Adrenal gland (tissue), 5 donors: ENCODE measurements around the gene LRPAP1.
"Not testable (repeated sequence)": the region's sequence is repeated elsewhere in the genome, so short reads cannot be mapped to it uniquely, and the experiment has no call there.

Experiments used
- POLR2A ChIP-seq, 2 donors: fragments of 450-650 bp; IDR thresholded peaks; one replicate each; pipeline ENCODE4 v1.6.1; 2017; ENCODE audit warnings: antibody characterized with exemption in 2 of 2, mild to moderate bottlenecking in 2 of 2, moderate library complexity in 1 of 2
- TF ChIP-seq, protein P1 (sequence below), 6 experiments: fragments of 450-650 bp in 4 of 6; fragments of 200-600 bp in 2 of 6; sonication (generic) in 1 of 6; IDR thresholded peaks; 1 replicate in 5 of 6; 2 replicates in 1 of 6; pipeline versions ENCODE4 v1.5.1 to v1.8.0; 2016 to 2021; ENCODE audit warnings: antibody characterized with exemption in 6 of 6, mild to moderate bottlenecking in 2 of 6, moderate library complexity in 1 of 6
- donor health status: DM: no; HTN: no; CAD: no.

GRCh38 chr4:3555459-3556070, 23.3 kb upstream of the LRPAP1 start:
- TF ChIP-seq, protein P1, sequence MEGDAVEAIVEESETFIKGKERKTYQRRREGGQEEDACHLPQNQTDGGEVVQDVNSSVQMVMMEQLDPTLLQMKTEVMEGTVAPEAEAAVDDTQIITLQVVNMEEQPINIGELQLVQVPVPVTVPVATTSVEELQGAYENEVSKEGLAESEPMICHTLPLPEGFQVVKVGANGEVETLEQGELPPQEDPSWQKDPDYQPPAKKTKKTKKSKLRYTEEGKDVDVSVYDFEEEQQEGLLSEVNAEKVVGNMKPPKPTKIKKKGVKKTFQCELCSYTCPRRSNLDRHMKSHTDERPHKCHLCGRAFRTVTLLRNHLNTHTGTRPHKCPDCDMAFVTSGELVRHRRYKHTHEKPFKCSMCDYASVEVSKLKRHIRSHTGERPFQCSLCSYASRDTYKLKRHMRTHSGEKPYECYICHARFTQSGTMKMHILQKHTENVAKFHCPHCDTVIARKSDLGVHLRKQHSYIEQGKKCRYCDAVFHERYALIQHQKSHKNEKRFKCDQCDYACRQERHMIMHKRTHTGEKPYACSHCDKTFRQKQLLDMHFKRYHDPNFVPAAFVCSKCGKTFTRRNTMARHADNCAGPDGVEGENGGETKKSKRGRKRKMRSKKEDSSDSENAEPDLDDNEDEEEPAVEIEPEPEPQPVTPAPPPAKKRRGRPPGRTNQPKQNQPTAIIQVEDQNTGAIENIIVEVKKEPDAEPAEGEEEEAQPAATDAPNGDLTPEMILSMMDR (IDR thresholded peaks at IDR 0.05): not testable (repeated sequence)
- not testable (repeated sequence) for TF ChIP-seq POLR2A (IDR thresholded peaks at IDR 0.05)
